H1 (cell line): ENCODE results near the gene CNTN5.

ENCODE experiments used
- EP300 ChIP-seq, 2 experiments: IDR thresholded peaks; 1 replicate in 1 of 2; 2 replicates in 1 of 2; pipeline ENCODE4 v1.6.1; 2011 to 2012; ENCODE audit warnings: low read depth in 2 of 2, low read length in 2 of 2, mild to moderate bottlenecking in 2 of 2, borderline replicate concordance in 1 of 2, inconsistent platforms in 1 of 2, moderate library complexity in 1 of 2
- POLR2A ChIP-seq, 2 experiments: IDR thresholded peaks; 1 replicate in 1 of 2; 2 replicates in 1 of 2; pipeline ENCODE4 v1.6.1; 2011; ENCODE audit warnings: low read depth in 2 of 2, low read length in 2 of 2, mild to moderate bottlenecking in 2 of 2; ENCODE audit errors: control extremely low read depth in 1 of 2
- SP1 ChIP-seq: IDR thresholded peaks from 2 replicates; pipeline ENCODE4 v1.6.1; 2011; ENCODE audit warnings: low read depth, low read length
- SP2 ChIP-seq: IDR thresholded peaks from 2 replicates; pipeline ENCODE4 v1.6.1; 2012; ENCODE audit warnings: mild to moderate bottlenecking, low read length, inconsistent platforms
- TAF1 ChIP-seq: IDR thresholded peaks from 2 replicates; pipeline ENCODE4 v1.6.1; 2011; ENCODE audit warnings: mild to moderate bottlenecking, low read depth, low read length
- TEAD4 ChIP-seq: IDR thresholded peaks from 2 replicates; pipeline ENCODE4 v1.6.1; 2012; ENCODE audit warnings: low read depth, low read length, inconsistent platforms, mixed read lengths
- ZNF274 ChIP-seq: IDR thresholded peaks from 2 replicates; pipeline ENCODE4 v1.7.0; 2012; ENCODE audit warnings: low read length, borderline replicate concordance; ENCODE audit errors: extremely low read depth
- TF ChIP-seq, protein P1 (sequence below), 3 experiments: IDR thresholded peaks; 1 replicate in 2 of 3; 2 replicates in 1 of 3; pipeline versions ENCODE4 v1.5.1 to v1.6.1; 2011; ENCODE audit warnings: low read length in 3 of 3, mild to moderate bottlenecking in 3 of 3, inconsistent platforms in 2 of 3, low read depth in 1 of 3, moderate library complexity in 1 of 3; ENCODE audit not compliant: insufficient read depth in 1 of 3; ENCODE audit errors: control extremely low read depth in 1 of 3

DNA sequence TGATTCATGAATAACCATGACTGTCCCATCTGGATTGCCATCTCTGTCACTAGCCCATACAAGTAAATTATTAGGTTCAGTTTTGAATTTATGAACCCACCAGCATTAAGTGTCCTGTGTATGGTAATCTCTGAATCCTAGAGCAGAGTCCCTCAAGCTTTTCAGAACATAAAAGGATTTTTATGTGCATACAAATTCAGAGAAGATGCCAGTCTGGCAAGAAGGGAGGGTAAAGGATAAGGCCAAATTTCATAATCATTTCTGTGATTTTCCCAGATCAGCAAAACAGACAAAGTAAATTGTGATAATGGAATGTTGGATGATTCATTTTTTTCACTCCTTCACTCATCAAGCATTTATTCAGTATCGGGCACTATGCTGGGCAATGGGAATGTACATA is 1295.2 kb downstream of the CNTN5 start:
- TF ChIP-seq TAF1 (no peak), ZNF274 (no peak), SP2 (no peak), EP300 (IDR thresholded peaks at IDR 0.05; ENCODE audit: borderline replicate concordance in 1 of 2, low read depth in 2 of 2, low read length in 2 of 2) (no peak), SP1 (no peak), POLR2A (IDR thresholded peaks at IDR 0.05; ENCODE audit: control extremely low read depth in 1 of 2, low read depth in 2 of 2, low read length in 2 of 2) (no peak), TEAD4 (no peak)
- TF ChIP-seq, protein P1, sequence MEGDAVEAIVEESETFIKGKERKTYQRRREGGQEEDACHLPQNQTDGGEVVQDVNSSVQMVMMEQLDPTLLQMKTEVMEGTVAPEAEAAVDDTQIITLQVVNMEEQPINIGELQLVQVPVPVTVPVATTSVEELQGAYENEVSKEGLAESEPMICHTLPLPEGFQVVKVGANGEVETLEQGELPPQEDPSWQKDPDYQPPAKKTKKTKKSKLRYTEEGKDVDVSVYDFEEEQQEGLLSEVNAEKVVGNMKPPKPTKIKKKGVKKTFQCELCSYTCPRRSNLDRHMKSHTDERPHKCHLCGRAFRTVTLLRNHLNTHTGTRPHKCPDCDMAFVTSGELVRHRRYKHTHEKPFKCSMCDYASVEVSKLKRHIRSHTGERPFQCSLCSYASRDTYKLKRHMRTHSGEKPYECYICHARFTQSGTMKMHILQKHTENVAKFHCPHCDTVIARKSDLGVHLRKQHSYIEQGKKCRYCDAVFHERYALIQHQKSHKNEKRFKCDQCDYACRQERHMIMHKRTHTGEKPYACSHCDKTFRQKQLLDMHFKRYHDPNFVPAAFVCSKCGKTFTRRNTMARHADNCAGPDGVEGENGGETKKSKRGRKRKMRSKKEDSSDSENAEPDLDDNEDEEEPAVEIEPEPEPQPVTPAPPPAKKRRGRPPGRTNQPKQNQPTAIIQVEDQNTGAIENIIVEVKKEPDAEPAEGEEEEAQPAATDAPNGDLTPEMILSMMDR (IDR thresholded peaks at IDR 0.05; ENCODE audit: control extremely low read depth in 1 of 3, insufficient read depth in 1 of 3, low read depth in 1 of 3, low read length in 3 of 3) = no peak
